GM10248 (cell line): ENCODE data around the gene A4GALT.
"Not testable (repeated sequence)": the region's sequence is repeated elsewhere in the genome, so short reads cannot be mapped to it uniquely, and the experiment has no call there.

Experiments used
- CTCF ChIA-PET: fragments of 300-600 bp; sonication (Branson Sonifier 250); formaldehyde crosslinking; extraction: SDS; loops from one replicate; lab custom pipeline; 2021; ENCODE audit warnings: antibody characterized with exemption; lab: Yijun Ruan, JAX
- POLR2A ChIA-PET: fragments of 350-650 bp; sonication (Branson Sonifier 250); formaldehyde crosslinking; extraction: SDS; loops from one replicate; lab custom pipeline; 2020; ENCODE audit warnings: antibody characterized with exemption; lab: Yijun Ruan, JAX
- DNase-seq: peaks from one replicate; pipeline ENCODE4 v3.0.0; 2012; ENCODE audit errors: extremely low spot score
- TF ChIP-seq, protein P1 (sequence below): IDR thresholded peaks from 2 replicates; pipeline ENCODE4 v1.5.1; 2012; ENCODE audit warnings: mild to moderate bottlenecking, low read depth; ENCODE audit errors: extremely low read depth, missing control alignments, control extremely low read depth

Gene A4GALT

GRCh38 chr22:42766860-42767259 lies 46.2 kb upstream of the A4GALT start:
- TF ChIP-seq, protein P1, sequence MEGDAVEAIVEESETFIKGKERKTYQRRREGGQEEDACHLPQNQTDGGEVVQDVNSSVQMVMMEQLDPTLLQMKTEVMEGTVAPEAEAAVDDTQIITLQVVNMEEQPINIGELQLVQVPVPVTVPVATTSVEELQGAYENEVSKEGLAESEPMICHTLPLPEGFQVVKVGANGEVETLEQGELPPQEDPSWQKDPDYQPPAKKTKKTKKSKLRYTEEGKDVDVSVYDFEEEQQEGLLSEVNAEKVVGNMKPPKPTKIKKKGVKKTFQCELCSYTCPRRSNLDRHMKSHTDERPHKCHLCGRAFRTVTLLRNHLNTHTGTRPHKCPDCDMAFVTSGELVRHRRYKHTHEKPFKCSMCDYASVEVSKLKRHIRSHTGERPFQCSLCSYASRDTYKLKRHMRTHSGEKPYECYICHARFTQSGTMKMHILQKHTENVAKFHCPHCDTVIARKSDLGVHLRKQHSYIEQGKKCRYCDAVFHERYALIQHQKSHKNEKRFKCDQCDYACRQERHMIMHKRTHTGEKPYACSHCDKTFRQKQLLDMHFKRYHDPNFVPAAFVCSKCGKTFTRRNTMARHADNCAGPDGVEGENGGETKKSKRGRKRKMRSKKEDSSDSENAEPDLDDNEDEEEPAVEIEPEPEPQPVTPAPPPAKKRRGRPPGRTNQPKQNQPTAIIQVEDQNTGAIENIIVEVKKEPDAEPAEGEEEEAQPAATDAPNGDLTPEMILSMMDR, result no peak
- POLR2A ChIA-PET, result no interaction called here
- peak; percentile 18 for DNase-seq
- CTCF ChIA-PET, result no interaction called here

- ChIA-PET CTCF (interaction anchor here (0.7 to 1.3 kb wide), 4 partner anchors 10 to 104 kb away, joined by 3 to 5 read pairs (median 3); no protein-coding TSS in a partner anchor), POLR2A (interaction anchor here (1.0 kb wide), 1 partner anchor 250 kb away, joined by 3 read pairs; the partner anchor contains the start of gene PACSIN2)
- TF ChIP-seq, protein P1, result no peak
- peak; percentile 73 for DNase-seq
Observed at GRCh38 chr22:42764895-42765363, 44.3 kb upstream of the A4GALT start.

DNA sequence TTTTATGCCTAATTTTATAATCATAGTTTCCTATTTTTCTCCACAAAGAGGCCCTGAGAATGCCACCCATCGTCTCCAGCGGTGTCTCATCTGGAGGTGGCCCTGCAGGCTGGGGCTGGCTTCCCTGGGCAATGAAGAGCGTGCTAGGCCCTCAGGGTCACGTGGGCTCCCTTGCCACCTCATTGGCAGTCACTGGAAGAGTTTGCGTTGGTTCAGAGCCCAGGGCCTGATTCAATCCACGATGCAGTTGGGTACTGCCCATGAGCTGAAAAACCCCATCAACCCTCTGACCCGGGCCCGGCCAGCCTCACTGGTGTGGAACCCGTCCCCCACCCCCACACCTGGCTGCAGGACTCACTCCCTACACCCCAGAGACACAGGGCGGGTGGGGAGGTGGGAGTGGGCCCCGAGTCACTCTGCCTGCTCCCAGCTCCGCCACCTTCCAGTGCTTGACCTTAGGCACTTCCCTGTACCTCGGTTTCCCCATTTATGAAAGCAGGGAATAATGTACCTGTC lies 43.4 kb upstream of the A4GALT start:
- POLR2A ChIA-PET, result interaction anchor here (1.0 kb wide), 1 partner anchor 251 kb away, joined by 3 read pairs; the partner anchor contains the start of gene PACSIN2
- TF ChIP-seq, protein P1, result no peak
- CTCF ChIA-PET, result interaction anchor here (1.0 to 1.3 kb wide), 2 partner anchors 12 to 16 kb away, joined by 3 to 5 read pairs; no protein-coding TSS in a partner anchor
- peak; percentile 25 for DNase-seq

- TF ChIP-seq, protein P1, result no peak
- peak; percentile 35 for DNase-seq
- ChIA-PET POLR2A (no interaction called here), CTCF (no interaction called here)
Observed at GRCh38 chr22:42760806-42761565, 40.3 kb upstream of the A4GALT start.

GRCh38 chr22:42758931-42759629 lies 38.4 kb upstream of the A4GALT start:
- CTCF ChIA-PET, result no interaction called here
- DNase-seq, result no peak
- POLR2A ChIA-PET, result no interaction called here
- TF ChIP-seq, protein P1, result no peak

DNA sequence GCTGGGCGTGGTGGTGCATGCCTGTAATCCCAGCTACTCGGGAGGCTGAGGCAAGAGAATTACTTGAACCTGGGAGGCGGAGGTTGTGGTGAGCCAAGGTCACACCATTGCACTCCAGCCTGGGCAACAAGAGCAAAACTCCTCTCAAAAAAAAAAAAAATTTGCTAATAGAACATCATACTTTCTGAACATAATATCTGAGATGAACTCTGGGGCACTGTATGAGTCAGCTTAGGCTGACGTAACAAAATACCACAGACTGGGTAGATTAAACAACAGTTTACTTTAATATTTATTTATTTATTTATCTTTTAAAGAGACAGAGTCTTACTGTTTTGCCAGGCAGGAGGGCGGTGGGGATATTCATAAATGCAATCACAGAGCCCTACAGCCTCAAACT lies 34.9 kb upstream of the A4GALT start:
- DNase-seq, POLR2A ChIA-PET: not testable (repeated sequence)
- CTCF ChIA-PET, result interaction anchor here (1.2 to 3.9 kb wide), 2 partner anchors 10 to 15 kb away, joined by 3 to 12 read pairs; no protein-coding TSS in a partner anchor

- POLR2A ChIA-PET, result not testable (repeated sequence)
- CTCF ChIA-PET, result interaction anchor here (1.2 to 3.9 kb wide), 2 partner anchors 10 to 15 kb away, joined by 3 to 12 read pairs; no protein-coding TSS in a partner anchor
Observed at GRCh38 chr22:42755121-42755520, 34.5 kb upstream of the A4GALT start.

More at GRCh38 chr22:42755121-42755520, 34.5 kb upstream of the A4GALT start:
- not testable (repeated sequence) for DNase-seq
